GM19023 (cell line): ENCODE data around the gene GALNT12.

Experiments
- ATAC-seq: cut with Tn5 transposase; IDR thresholded peaks from one replicate; pipeline ENCODE4 v1.9.1; 2021; ENCODE audit warnings: mild to moderate bottlenecking, moderate library complexity; ENCODE audit not compliant: unreplicated experiment

GALNT12 gene

GRCh38 chr9:98899408-98900056 is 92.1 kb downstream of the GALNT12 start:
- no peak for ATAC-seq
